ENCODE results near the gene SYCP3.
A peak's percentile ranks its signal among the peaks of the same experiment; 100 is the strongest.

The SYCP3 gene

DNA sequence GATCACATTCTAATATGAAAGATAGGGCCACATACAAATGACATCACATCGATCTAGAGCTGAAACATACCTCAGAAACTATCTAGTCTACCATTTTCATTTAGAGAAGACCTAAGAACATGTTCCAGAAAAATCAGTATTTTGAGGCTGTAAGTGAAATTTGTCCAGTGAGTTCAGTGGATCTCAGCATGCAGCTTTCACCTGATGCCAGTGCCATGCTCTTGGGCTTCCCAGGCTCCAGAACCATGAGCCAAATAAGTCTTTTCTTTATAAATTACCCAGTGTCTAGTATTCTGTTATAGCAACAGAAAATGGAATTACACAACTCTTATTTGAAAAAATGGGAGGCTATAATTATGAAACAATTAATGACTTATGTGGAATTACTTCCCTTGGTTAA lies 32.9 kb downstream of the SYCP3 start:
- no peak for DNase-seq (ENCODE audit: low read depth)
- TF ChIP-seq, protein P1, sequence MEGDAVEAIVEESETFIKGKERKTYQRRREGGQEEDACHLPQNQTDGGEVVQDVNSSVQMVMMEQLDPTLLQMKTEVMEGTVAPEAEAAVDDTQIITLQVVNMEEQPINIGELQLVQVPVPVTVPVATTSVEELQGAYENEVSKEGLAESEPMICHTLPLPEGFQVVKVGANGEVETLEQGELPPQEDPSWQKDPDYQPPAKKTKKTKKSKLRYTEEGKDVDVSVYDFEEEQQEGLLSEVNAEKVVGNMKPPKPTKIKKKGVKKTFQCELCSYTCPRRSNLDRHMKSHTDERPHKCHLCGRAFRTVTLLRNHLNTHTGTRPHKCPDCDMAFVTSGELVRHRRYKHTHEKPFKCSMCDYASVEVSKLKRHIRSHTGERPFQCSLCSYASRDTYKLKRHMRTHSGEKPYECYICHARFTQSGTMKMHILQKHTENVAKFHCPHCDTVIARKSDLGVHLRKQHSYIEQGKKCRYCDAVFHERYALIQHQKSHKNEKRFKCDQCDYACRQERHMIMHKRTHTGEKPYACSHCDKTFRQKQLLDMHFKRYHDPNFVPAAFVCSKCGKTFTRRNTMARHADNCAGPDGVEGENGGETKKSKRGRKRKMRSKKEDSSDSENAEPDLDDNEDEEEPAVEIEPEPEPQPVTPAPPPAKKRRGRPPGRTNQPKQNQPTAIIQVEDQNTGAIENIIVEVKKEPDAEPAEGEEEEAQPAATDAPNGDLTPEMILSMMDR (IDR thresholded peaks at IDR 0.05; ENCODE audit: insufficient read depth, low read depth, low read length, missing control alignments): no peak
- H3K4me3 ChIP-seq (ENCODE audit: low read length): no peak overlapping the region

DNA sequence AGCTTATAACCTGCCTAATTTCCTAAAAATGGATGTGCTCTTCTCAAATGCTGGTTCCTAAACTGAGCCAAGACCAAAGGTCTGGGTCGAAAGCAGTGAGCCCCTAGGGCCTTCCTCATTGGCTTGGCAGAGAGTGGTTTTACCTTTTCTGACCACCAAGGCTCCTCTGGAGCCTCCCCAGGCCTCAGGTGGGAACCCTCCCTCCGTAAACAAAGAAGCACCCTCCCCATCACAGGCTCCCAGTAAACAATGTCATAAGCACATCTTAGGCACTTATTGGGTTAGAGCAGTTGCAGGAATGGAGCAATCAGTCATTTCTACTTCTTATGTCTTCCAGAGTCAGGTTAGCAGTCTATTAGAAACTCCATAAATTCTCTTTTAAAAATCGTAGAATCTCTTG lies 35.8 kb downstream of the SYCP3 start:
- H3K4me3 ChIP-seq (ENCODE audit: low read length): no peak overlapping the region
- no peak for DNase-seq (ENCODE audit: low read depth)
- TF ChIP-seq, protein P1 (IDR thresholded peaks at IDR 0.05; ENCODE audit: insufficient read depth, low read depth, low read length, missing control alignments): no peak

DNA sequence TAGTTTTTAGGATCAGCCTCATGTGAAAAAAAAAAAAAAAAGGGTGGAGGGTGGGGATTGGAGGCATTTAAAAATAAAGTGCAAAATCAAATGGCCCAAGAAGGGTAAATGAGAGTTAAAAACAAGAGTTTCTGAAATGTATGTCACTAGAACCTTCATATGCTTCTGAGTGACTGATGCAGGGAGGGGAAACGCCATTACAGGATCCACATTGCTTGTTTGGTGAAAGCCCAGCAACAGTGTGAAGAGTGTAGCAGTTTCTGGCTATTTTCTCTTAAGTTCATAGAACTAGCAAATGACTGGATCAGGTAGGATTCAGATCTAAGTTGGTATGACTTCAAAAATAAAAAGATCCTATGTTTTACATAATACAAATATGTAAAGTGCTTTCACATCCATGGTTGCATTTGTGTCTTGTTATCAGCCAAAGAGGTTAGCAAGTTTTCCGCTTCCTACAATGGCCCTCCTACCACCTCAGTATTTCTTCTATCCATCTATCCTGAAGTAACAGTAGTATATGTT lies 38.9 kb downstream of the SYCP3 start:
- TF ChIP-seq, protein P1 (IDR thresholded peaks at IDR 0.05; ENCODE audit: insufficient read depth, low read depth, low read length, missing control alignments): no peak
- H3K4me3 ChIP-seq (ENCODE audit: low read length): no peak overlapping the region
- no peak for DNase-seq (ENCODE audit: low read depth)

DNA sequence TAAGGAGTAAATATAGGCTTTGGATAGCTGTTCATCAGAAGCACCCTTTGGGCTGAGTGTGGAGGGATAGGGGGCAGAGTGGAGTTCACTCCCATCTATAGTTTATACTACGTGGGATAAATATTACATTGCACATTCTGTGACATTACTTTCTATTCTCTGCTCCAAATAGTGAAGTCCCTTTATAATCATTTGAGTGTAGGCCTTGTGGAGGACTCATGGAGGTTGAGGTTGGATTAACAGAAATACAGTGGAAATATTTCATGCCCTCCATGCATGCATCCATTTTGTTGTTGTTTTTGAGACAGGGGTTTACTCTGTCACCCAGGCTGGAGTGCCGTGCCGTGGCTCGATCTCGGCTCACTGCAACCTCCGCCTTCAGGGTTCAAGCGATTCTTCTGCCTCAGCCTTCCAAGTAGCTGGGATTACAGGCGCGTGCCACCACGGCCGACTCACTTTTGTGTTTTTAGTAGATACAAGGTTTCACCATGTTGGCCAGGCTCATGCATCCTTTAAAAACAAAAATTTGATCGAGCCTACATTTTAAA lies 40.4 kb downstream of the SYCP3 start:
- H3K4me3 ChIP-seq (ENCODE audit: low read length): peak overlapping the region; percentile 62
- TF ChIP-seq, protein P1 (IDR thresholded peaks at IDR 0.05; ENCODE audit: insufficient read depth, low read depth, low read length, missing control alignments): peak; percentile 0
- no peak for DNase-seq (ENCODE audit: low read depth)

DNA sequence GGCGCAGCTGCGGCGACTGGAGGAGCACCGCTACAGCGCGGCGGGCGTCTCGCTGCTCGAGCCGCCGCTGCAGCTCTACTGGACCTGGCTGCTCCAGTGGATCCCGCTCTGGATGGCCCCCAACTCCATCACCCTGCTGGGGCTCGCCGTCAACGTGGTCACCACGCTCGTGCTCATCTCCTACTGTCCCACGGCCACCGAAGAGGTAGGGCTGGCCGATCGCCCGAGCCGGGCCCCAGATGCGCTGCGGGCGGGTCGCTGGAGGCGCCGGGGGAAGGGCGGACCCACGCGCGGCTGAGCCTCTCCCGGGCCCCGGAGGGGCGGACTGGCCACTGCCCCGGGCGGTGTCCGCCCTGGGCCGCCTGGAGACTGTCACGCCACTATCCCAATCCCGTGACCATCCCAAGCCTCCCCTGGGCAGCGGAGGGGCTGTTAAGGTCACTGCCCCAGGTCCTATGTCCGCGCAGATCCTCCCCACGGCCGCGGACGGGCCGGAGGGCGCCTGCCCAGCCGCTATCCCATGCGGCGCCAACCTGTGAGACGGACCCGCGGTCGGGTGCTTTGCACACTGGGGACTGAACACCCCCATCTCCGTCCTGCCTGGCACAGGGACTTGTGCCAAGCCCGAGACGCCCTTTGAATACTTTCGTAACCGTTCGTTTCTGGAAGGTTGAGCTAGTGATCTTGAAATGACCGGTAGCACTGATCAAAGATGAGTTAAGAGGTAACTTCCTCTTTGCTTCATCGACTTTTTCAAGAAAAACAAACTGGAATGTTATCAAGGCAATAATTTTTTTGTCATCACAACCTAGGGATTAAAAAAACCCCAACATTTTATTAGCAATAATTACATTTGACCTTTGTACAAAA lies 41.1 kb downstream of the SYCP3 start:
- H3K4me3 ChIP-seq (ENCODE audit: low read length): peak overlapping the region; percentile 62
- TF ChIP-seq, protein P1 (IDR thresholded peaks at IDR 0.05; ENCODE audit: insufficient read depth, low read depth, low read length, missing control alignments): peak; percentile 2
- peak; percentile 40 for DNase-seq (ENCODE audit: low read depth)

DNA sequence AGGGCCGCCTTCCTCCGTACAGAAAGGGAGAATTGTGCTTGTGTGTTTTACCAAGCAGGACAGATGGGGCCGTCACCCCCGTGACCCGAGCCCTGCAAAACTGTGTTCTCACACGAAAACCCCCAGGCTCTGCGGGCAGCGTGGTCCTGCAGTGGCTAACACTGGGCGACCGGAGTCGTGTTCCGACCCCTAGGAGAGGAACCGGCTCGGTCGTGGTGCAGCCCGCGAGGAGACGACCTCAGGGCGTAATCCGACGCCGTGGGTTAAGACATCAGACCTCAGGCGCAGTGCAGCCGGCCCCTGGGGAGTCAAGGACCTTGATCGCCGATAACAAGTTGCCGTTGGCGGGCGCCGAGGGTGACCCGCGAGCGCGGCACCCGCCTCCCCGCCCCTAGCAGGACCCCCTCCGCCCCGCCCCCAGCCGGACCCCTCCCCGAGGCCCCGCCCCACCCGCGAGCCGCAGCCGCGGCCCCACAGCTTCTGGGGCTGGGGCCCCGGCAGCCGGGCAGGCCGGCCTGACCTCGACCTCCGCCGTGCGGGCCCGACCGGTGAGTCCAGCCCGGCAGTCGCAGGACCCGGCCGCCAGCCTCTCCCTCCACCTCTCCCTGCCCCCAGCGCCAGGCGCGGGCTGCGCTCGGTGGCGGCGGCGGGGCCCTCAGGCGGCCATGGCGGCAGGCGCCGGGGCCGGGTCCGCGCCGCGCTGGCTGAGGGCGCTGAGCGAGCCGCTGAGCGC lies 41.9 kb downstream of the SYCP3 start, which contains the start of gene CHPT1:
Gene CHPT1 (plus strand): TSS at position 444 of the 733 bp plus-strand sequence. CDS start 222 bp downstream, at position 666.
- TF ChIP-seq, protein P1 (IDR thresholded peaks at IDR 0.05; ENCODE audit: insufficient read depth, low read depth, low read length, missing control alignments): no peak
- no peak for DNase-seq (ENCODE audit: low read depth)
- H3K4me3 ChIP-seq (ENCODE audit: low read length): peak within 1 kb of the TSS; percentile 62

All from epithelial cell of esophagus (primary cell).